ENCODE measurements around the gene OTOG.

Gene OTOG

GRCh38 chr11:17642370-17642769, 95.3 kb downstream of the OTOG start:
- no peak overlapping the region for H3K4me3 ChIP-seq (ENCODE audit: low read depth, low read length)
- TF ChIP-seq CTCF (IDR thresholded peaks at IDR 0.05; ENCODE audit: low read depth, low read length, missing control alignments): no peak
- DNase-seq (ENCODE audit: low read depth): no peak

GRCh38 chr11:17642980-17643379, 95.9 kb downstream of the OTOG start:
- H3K4me3 ChIP-seq (ENCODE audit: low read depth, low read length): no peak overlapping the region
- no peak for DNase-seq (ENCODE audit: low read depth)
- no peak for TF ChIP-seq CTCF (IDR thresholded peaks at IDR 0.05; ENCODE audit: low read depth, low read length, missing control alignments)

GRCh38 chr11:17643506-17644405, 96.7 kb downstream of the OTOG start:
- DNase-seq (ENCODE audit: low read depth): no peak
- TF ChIP-seq CTCF (IDR thresholded peaks at IDR 0.05; ENCODE audit: low read depth, low read length, missing control alignments): no peak
- no peak overlapping the region for H3K4me3 ChIP-seq (ENCODE audit: low read depth, low read length)

GRCh38 chr11:17645190-17645970, 98.3 kb downstream of the OTOG start:
- H3K4me3 ChIP-seq (ENCODE audit: low read depth, low read length): no peak overlapping the region
- DNase-seq (ENCODE audit: low read depth): no peak
- no peak for TF ChIP-seq CTCF (IDR thresholded peaks at IDR 0.05; ENCODE audit: low read depth, low read length, missing control alignments)

- DNase-seq (ENCODE audit: low read depth): no peak
- no peak overlapping the region for H3K4me3 ChIP-seq (ENCODE audit: low read depth, low read length)
- no peak for TF ChIP-seq CTCF (IDR thresholded peaks at IDR 0.05; ENCODE audit: low read depth, low read length, missing control alignments)
Observed at GRCh38 chr11:17646451-17647145, 99.5 kb downstream of the OTOG start.

GRCh38 chr11:17648528-17648927, 101.5 kb downstream of the OTOG start:
- no peak for DNase-seq (ENCODE audit: low read depth)
- H3K4me3 ChIP-seq (ENCODE audit: low read depth, low read length): no peak overlapping the region
- TF ChIP-seq CTCF (IDR thresholded peaks at IDR 0.05; ENCODE audit: low read depth, low read length, missing control alignments): no peak
